ENCODE measurements around the gene IL16.
A peak's percentile ranks its signal among the peaks of the same experiment; 100 is the strongest.

The IL16 gene

GRCh38 chr15:81259760-81260298 is 63.1 kb downstream of the IL16 start:
- no peak for DNase-seq

DNA sequence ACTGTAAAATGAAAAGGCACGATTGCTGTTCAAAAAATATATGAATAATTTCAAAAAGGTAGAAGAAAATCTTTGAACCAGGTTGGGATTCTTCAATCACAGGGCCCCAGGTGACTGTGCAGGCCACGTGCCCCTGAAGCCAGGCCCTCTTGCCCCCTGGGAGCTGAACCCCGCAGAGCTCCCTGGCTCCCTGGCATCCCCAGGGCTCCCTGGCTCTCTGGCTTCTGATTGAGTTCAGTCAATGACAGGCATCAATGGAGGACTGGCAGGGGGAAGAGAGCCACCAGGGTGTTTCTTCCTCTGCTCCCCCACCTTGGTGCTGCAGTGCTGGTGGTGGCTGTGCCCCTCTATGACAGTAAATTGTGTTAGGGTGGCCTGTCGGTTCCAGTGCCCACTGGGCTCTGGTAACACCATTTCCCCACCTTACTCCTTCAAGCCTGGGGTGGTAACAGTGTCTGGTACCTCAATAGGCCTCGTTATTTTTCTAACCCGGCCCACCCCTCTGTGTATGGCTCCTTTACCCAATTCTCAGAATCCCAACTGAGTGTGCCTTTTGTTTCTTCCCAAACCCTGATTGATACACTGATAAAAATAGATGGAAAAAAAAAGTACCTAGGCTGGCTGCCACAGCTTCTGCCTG is 64.6 kb downstream of the IL16 start:
- no peak for DNase-seq

DNA sequence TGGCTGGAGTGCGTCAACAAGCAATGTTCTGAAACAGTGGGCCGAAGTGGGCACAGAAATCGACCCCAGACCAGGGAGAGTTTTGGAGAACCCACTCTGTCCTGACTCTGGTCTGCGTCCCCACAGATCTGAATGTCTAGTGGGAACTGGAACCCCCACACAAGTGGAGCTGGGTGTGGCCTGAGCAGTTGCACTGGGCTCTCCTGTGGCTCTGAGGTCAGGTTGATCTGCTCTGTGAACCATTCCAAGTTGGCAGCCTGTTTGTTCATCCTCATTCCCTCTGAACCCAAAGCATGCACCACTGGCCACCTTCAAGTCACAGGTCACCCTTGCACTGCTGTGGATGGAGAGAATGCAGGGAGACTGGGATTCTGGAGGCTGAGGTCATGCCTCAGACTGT is 66.8 kb downstream of the IL16 start:
- DNase-seq: no peak

GRCh38 chr15:81264072-81264857 is 67.6 kb downstream of the IL16 start:
- no peak for DNase-seq

- no peak for DNase-seq
Observed at GRCh38 chr15:81265256-81265943, 68.7 kb downstream of the IL16 start.

DNA sequence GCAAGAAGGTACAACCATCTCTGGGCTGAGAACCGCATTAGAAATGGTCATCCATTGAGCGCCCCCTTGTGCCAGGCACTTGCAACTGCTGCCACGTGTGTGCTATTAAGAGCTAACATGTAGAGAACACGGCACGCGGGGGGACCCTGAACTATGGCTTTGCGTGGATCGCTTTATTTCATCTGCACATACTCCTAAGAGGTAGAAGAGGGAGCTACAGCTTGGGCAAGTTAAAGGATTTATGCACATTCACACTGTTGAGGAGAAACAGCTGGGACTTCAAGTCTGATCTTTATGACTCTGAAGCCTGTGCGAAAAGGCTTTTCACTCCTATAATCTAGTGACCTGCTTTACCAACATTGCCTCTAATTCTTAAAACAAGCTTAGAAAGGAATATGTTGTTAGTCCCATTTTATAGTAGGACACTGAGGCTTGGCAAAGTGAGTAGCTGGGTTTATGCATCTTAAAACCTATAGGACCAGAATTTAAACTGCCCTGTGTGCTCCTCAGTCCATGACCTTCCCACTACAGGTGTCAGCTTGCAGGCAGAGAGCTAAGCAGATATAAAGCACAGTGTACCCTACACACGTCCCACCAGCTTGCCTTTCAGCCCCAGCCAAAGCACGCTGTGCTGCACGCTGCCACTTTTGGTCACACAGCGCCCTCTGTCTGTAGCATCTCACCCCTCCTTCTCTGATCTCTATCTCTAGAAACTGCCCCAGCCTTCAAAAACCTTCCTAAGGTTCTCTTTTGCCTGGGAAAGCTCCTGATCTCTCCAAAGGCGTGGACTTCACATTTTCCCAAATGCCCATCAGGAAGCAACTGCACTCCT is 69.5 kb downstream of the IL16 start:
- peak; percentile 42 for DNase-seq

DNA sequence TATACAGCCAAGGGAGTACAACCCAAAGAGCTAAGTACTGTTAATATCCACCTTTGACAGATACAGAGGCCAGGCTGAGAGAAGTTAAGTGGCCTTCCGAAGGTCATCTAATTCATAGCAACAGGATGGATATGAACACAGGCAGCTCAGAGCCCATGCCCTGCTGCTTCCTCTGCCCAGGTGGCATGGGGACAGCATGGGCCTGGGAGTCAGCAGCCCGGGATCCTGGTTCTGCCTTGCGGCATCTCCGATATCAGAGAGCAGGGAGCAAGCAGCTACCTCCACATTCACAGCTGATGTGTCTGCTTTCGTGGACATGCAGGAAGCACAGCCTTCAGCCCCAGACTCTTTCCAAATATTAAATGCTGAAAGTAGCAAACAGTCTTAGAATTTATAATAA is 71.7 kb downstream of the IL16 start:
- DNase-seq: no peak

DNA sequence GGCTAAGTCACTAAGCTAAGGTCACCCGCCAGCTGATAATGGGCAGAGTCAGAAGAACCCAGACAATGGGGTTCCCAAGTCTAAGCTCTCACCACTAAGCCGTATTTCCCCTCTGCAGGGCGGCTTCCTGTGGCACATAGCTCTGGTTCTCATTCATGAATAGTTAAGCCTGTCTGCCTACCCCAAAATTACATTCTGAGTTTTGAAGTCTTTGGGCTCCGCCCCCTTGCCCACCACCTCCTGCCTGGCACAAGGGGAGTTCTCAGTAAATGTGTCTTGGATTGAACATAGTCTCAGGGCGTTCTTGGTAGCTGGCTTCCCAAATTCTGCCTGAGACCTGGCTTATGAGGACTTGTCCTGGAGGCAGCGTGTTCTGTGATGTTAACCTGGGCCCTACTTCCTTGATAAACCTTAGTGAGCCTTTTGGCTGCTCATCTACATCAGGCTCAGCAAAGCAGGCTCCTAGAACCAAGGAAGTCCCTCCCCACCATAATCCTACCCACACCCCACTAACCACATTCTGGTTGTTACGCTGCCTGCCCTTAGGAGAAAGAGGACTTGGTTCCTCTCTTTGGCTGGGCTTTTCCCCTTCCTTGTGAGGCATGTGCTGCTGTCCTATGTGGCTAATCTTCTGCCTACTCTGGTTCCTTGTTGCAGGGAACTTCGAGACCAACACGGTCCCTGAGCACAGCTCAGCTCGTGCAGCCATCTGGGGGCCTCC is 72.4 kb downstream of the IL16 start:
- DNase-seq: no peak

DNA sequence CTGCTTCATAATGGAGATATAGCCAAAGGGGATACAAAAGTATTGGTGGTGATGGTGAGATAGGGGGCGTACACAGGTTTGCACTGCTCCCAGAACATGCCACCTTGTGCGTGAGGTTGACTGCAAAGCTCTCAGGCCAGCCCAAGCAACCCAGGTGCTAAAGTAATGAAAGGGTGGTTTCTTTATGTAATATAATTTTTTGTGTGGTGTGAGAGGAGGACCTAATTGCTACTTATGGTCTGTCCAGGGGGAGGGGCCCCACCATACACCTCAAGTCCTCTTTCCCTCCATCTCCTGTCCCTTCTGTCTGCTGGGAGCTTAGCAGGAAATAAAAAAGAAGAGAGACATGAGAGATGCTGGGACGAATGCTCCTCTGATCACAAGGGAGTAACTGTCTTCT is 73.5 kb downstream of the IL16 start:
- DNase-seq: no peak

GRCh38 chr15:81270781-81271491 is 74.3 kb downstream of the IL16 start:
- no peak for DNase-seq

DNA sequence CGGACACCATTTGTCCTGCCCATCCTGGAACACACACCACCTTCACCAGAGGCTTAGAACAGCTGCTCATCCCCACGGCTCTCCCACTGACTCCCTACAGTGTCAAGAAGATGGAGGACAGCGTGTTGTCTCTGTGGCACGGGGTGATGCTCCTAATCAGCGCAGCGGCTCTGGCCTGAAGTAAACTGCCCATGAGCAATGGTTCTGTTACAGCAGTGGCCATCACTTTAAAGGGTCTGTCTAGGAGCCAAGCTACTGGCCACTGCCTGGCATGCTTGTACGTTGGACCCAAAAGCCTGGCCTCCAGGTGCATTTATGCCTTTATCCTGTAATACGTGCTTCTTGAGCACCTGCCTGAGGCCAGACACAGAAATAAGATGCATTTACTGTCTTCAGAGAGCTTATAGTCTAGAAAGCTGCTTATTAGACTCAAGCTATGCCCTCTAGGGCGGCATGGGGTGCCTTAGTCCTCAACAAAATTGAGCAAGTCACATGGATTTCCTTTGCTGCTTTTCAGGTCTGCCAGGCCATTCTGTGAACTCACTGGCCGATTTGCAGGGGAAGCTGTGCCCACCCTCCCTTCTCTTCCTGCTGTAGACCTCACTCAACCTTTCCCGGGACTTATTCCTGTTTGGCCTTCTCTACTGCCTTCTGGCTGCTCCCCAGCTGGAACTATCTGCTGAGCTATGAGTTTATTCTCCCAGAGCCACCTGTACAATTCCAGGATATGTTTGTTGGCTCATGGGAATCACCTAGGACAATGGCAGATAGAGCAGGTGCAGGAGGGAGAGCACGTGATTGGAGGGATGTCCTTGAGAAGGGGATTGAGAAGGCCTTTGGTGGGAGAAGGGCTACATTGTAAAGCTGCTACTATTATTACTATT is 75.3 kb downstream of the IL16 start:
- DNase-seq: no peak

DNA sequence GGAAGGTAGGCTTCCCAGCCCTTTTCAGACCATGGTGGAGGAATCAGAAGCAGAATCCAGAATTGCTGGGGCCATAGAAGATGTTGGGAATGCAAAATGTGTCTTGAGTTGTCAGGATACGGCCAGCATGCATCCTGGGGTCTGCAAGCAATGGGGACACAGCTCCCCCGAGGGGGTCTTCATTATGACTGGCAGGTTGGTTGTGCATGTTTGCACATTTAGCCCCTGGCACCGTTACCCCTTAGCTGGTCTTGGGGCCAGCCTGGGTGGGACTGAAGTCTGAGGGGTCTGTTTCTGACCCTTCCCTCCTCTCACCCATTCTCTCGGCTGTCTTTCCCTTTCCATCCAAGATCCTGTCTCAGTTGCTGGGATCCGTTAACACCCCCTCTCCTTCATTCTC is 76.5 kb downstream of the IL16 start:
- DNase-seq: no peak

DNA sequence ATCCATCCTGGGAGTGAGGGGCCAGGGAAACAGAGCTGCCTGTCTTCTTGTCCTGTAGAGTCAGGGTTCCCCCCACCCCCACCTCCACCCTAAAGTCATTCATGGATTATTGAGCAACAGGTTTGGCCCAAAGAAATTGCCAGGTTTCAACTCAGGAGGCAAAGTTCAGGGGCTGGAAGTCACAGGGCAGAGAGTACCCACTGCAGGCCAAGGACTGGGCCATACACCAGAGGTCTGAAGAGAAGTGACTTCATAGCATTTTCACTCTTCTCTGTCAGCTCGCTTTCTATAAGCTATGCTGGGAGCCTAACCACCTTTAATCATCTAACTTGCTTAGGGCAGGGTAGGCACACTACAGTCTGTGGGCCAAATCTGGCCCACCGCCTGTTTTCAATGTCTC is 77.2 kb downstream of the IL16 start:
- no peak for DNase-seq

- no peak for DNase-seq
Observed at GRCh38 chr15:81274255-81274654, 77.6 kb downstream of the IL16 start.

GRCh38 chr15:81274931-81275707 is 78.4 kb downstream of the IL16 start:
- peak; percentile 33 for DNase-seq

DNA sequence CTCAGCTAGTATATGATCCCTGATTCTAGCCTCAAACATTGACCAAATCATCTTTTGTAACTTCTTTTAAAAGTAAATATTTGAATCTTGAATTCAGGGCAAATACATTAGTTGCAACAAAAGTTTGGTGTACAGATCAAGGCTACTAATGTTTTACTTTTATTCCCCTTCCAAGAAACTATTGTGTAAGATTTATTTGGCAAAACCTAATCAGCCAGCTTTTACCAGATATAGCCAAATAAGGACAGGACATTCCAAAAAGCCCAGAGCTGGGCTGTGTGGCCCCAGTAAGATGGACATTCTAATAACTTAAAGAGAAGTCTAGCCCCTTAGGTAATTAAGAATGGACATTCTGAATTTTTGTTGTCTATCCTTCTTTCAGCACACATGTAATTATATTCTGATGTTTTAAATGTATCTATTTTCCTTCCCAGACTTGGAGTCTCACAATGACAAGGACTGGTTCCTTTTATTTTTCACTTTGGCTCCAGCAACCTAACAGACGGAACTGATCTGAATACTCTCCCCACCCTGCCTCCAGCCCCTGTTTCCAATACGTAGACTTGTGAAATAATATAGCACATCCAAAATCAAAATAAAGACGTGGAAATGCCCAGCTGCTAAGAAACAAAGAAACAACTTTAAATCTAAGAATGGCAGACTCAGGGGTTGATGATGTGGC is 79.2 kb downstream of the IL16 start:
- no peak for DNase-seq

GRCh38 chr15:81276967-81277366 is 80.3 kb downstream of the IL16 start:
- no peak for DNase-seq

GRCh38 chr15:81277851-81278250 is 81.2 kb downstream of the IL16 start:
- DNase-seq: no peak
